Measurements from ENCODE around the gene CADM1. TPM values are rescaled to one million over a fixed set of nuclear protein-coding genes. Genes with fewer than 3 reads are reported as not detected.

CADM1 gene
- total RNA-seq, 1 experiment from 2014 or later: 534 TPM

DNA sequence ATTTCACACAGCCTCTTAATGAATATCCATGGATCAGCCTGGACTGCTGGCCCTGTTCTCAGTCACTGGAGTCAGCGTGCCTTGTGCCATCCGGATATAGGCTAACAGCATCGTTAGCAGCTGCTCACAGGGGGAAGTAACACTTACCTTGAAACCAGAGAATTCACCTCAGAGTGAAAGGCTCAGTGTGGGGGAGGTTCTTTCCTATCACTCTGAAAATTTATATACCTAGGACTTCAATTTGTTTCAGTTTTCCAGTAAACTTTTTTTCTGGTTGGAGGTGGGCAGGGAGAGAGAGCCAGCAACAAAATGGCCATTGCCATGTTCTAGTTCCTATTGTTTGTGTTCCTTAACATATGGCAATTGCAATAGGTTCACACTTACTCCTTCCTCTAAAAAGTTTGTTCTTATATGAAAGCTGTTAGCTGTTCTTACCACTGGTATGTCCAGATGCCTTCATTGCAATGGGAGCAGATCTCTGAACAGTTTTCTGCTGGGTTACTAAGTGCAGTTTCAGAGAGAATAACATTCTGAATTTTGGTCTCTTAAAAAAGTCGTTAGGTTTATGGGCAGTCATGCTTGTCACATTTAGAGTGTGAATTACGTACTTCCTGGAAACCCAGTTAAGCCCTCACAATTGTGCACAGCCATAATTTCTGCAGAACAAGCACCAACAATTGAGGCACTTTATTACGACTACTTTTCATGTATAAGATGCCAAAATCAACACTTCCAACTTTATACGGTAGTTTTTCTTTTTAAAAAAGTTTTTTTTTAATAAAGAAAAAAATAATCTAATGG lies 247.6 kb downstream of the CADM1 start:
- Mint-ChIP-seq H3K4me3 (ENCODE audit: unreplicated experiment) (no peak overlapping the region), H3K36me3 (ENCODE audit: insufficient read depth, unreplicated experiment) (peaks cover 12% of the 10 kb centered on the region), H3K9me3 (ENCODE audit: unreplicated experiment) (no peaks in the 10 kb centered on the region), H3K27ac (ENCODE audit: unreplicated experiment) (no peak overlapping the region), H3K4me1 (ENCODE audit: low read depth, unreplicated experiment) (peaks cover 26% of the 10 kb centered on the region), H3K27me3 (ENCODE audit: insufficient read depth, unreplicated experiment) (no peaks in the 10 kb centered on the region)
- BruUV-seq (replicated peaks): no TSS peak
- DNase-seq: no peak
- POLR2A ChIA-PET: no interaction called here
- intact Hi-C loops (cut with micrococcal nuclease; ENCODE audit: unreplicated experiment): no loop called here
- no peaks in the 10 kb centered on the region for H3K36me3 ChIP-seq (ENCODE audit: control insufficient read depth, insufficient read depth, low read length)
- no peak overlapping the region for H3K4me3 ChIP-seq (ENCODE audit: low read depth, low read length)
- no peaks in the 10 kb centered on the region for H3K27me3 ChIP-seq (replicated peaks; ENCODE audit: control insufficient read depth, insufficient read depth, low read length)
- no peaks in the 10 kb centered on the region for H3K9me3 ChIP-seq
- CTCF ChIA-PET: interaction anchor here (1.1 kb wide), 1 partner anchor 10 kb away, joined by 3 read pairs; no protein-coding TSS in a partner anchor
- TF ChIP-seq, protein P1, sequence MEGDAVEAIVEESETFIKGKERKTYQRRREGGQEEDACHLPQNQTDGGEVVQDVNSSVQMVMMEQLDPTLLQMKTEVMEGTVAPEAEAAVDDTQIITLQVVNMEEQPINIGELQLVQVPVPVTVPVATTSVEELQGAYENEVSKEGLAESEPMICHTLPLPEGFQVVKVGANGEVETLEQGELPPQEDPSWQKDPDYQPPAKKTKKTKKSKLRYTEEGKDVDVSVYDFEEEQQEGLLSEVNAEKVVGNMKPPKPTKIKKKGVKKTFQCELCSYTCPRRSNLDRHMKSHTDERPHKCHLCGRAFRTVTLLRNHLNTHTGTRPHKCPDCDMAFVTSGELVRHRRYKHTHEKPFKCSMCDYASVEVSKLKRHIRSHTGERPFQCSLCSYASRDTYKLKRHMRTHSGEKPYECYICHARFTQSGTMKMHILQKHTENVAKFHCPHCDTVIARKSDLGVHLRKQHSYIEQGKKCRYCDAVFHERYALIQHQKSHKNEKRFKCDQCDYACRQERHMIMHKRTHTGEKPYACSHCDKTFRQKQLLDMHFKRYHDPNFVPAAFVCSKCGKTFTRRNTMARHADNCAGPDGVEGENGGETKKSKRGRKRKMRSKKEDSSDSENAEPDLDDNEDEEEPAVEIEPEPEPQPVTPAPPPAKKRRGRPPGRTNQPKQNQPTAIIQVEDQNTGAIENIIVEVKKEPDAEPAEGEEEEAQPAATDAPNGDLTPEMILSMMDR (IDR thresholded peaks at IDR 0.05; ENCODE audit: insufficient read depth in 1 of 2, low read depth in 1 of 2, low read length in 1 of 2, severe bottlenecking in 1 of 2, unreplicated experiment in 1 of 2): no peak
- H3K4me1 ChIP-seq: peaks cover 23% of the 10 kb centered on the region

- Histone ChIP-seq H3K4me3 (ENCODE audit: low read depth, low read length) (no peak overlapping the region), H3K36me3 (ENCODE audit: control insufficient read depth, insufficient read depth, low read length) (no peaks in the 10 kb centered on the region), H3K4me1 (peaks cover 24% of the 10 kb centered on the region), H3K27me3 (replicated peaks; ENCODE audit: control insufficient read depth, insufficient read depth, low read length) (no peaks in the 10 kb centered on the region), H3K9me3 (no peaks in the 10 kb centered on the region)
- TF ChIP-seq, protein P1 (IDR thresholded peaks at IDR 0.05; ENCODE audit: insufficient read depth in 1 of 2, low read depth in 1 of 2, low read length in 1 of 2, severe bottlenecking in 1 of 2, unreplicated experiment in 1 of 2): no peak
- POLR2A ChIA-PET: interaction anchor here (1.1 kb wide), 1 partner anchor 25 kb away, joined by 3 read pairs; no protein-coding TSS in a partner anchor
- BruUV-seq (replicated peaks): no TSS peak
- H3K4me3 Mint-ChIP-seq (ENCODE audit: unreplicated experiment): no peak overlapping the region
- no peaks in the 10 kb centered on the region for H3K9me3 Mint-ChIP-seq (ENCODE audit: unreplicated experiment)
- H3K4me1 Mint-ChIP-seq (ENCODE audit: low read depth, unreplicated experiment): peaks cover 33% of the 10 kb centered on the region
- H3K36me3 Mint-ChIP-seq (ENCODE audit: insufficient read depth, unreplicated experiment): peaks cover 12% of the 10 kb centered on the region
- CTCF ChIA-PET: interaction anchor here (1.1 kb wide), 1 partner anchor 8 kb away, joined by 3 read pairs; no protein-coding TSS in a partner anchor
- DNase-seq: no peak
- intact Hi-C loops (cut with micrococcal nuclease; ENCODE audit: unreplicated experiment): no loop called here
- H3K27me3 Mint-ChIP-seq (ENCODE audit: insufficient read depth, unreplicated experiment): no peaks in the 10 kb centered on the region
- no peak overlapping the region for H3K27ac Mint-ChIP-seq (ENCODE audit: unreplicated experiment)
These were observed 249.0 kb downstream of the CADM1 start for GRCh38 chr11:115255006-115255762.

- intact Hi-C loops (cut with micrococcal nuclease; ENCODE audit: unreplicated experiment): no loop called here
- Histone ChIP-seq H3K4me1 (peaks cover 65% of the 10 kb centered on the region), H3K36me3 (ENCODE audit: control insufficient read depth, insufficient read depth, low read length) (no peaks in the 10 kb centered on the region), H3K4me3 (ENCODE audit: low read depth, low read length) (no peak overlapping the region), H3K27me3 (replicated peaks; ENCODE audit: control insufficient read depth, insufficient read depth, low read length) (no peaks in the 10 kb centered on the region), H3K9me3 (no peaks in the 10 kb centered on the region)
- DNase-seq: no peak
- TF ChIP-seq, protein P1 (IDR thresholded peaks at IDR 0.05; ENCODE audit: insufficient read depth in 1 of 2, low read depth in 1 of 2, low read length in 1 of 2, severe bottlenecking in 1 of 2, unreplicated experiment in 1 of 2): no peak
- Mint-ChIP-seq H3K27me3 (ENCODE audit: insufficient read depth, unreplicated experiment) (no peaks in the 10 kb centered on the region), H3K36me3 (ENCODE audit: insufficient read depth, unreplicated experiment) (peaks cover 14% of the 10 kb centered on the region), H3K4me3 (ENCODE audit: unreplicated experiment) (no peak overlapping the region), H3K4me1 (ENCODE audit: low read depth, unreplicated experiment) (peaks cover 56% of the 10 kb centered on the region), H3K9me3 (ENCODE audit: unreplicated experiment) (peaks cover 6% of the 10 kb centered on the region), H3K27ac (ENCODE audit: unreplicated experiment) (no peak overlapping the region)
- no TSS peak for BruUV-seq (replicated peaks)
- CTCF ChIA-PET: interaction anchor here (0.6 kb wide), 1 partner anchor 198 kb away, joined by 3 read pairs; no protein-coding TSS in a partner anchor
- POLR2A ChIA-PET: no interaction called here
These were observed 253.1 kb downstream of the CADM1 start for GRCh38 chr11:115251126-115251525.

Data from Caco-2 (cell line).